Endothelial cell of umbilical vein (primary cell): Measurements from ENCODE around the gene PRKG1. TPM values are rescaled to one million over a fixed set of nuclear protein-coding genes. Genes with fewer than 3 reads are reported as not detected.

Experiments used
- BruUV-seq: library from RNA; stranded (reverse); fragments of 400-500 nt; replicated peaks from 2 replicates; lab custom pipeline; 2021; lab: Mats Ljungman, UMichigan
- CTCF ChIA-PET: fragments of 300-600, 350-600 bp; sonication (Branson Sonifier 250); formaldehyde crosslinking; loops from one replicate; lab custom pipeline; 2021; ENCODE audit warnings: antibody characterized with exemption, inconsistent platforms; lab: Charles Lee
- POLR2A ChIA-PET: fragments of 300-600, 350-600 bp; sonication (Branson Sonifier 250); formaldehyde crosslinking; loops from one replicate; lab custom pipeline; 2021; ENCODE audit warnings: antibody characterized with exemption, inconsistent platforms; lab: Charles Lee
- DNase-seq: peaks from one replicate; pipeline ENCODE4 v3.0.0-alpha.2; 2011; ENCODE audit warnings: low read depth, low spot score
- FAIRE-seq: peaks from 2 replicates; lab custom pipeline; 2011; peaks lifted over from hg19 to GRCh38; lab: Jason Lieb, UNC
- H2AFZ ChIP-seq: 2 replicates; pipeline ENCODE4 v1.6.0; 2012; ENCODE audit warnings: low read depth, low read length, control low read depth, inconsistent platforms
- H3K27ac ChIP-seq: 2 replicates; pipeline ENCODE4 v1.5.1; 2011; ENCODE audit warnings: low read depth, mild to moderate bottlenecking, control low read depth, low read length, moderate library complexity; ENCODE audit not compliant: insufficient read depth
- H3K27me3 ChIP-seq, 2 experiments: 2 replicates each; pipeline versions ENCODE4 v1.6.0 to v1.6.1; 2011; ENCODE audit warnings: low read length in 2 of 2, mixed read lengths in 1 of 2; ENCODE audit not compliant: control insufficient read depth in 2 of 2, insufficient read depth in 2 of 2
- H3K36me3 ChIP-seq, 2 experiments: 2 replicates in 1 of 2; 3 replicates in 1 of 2; pipeline ENCODE4 v1.5.1; 2011; ENCODE audit warnings: low read length in 2 of 2, mild to moderate bottlenecking in 1 of 2, moderate library complexity in 1 of 2; ENCODE audit not compliant: control insufficient read depth in 2 of 2, insufficient read depth in 2 of 2; ENCODE audit errors: extremely low read depth in 1 of 2
- H3K4me1 ChIP-seq: 3 replicates; pipeline ENCODE4 v1.5.1; 2011; ENCODE audit warnings: mild to moderate bottlenecking, low read length; ENCODE audit not compliant: control insufficient read depth, insufficient read depth; ENCODE audit errors: extremely low read depth
- H3K4me2 ChIP-seq: 2 replicates; pipeline ENCODE4 v1.6.1; 2011; ENCODE audit warnings: low read length, control low read depth, mixed read lengths; ENCODE audit not compliant: insufficient read depth
- H3K4me3 ChIP-seq, 3 experiments: fragments of 200-600 bp in 1 of 3; sonication (generic), shearing (Covaris generic) in 1 of 3; replicated peaks in 1 of 3; 2 replicates each; pipeline ENCODE4 v1.5.1; 2011 to 2016; ENCODE audit warnings: control low read depth in 3 of 3, low read length in 3 of 3, mild to moderate bottlenecking in 2 of 3, inconsistent platforms in 1 of 3, low read depth in 1 of 3, moderate library complexity in 1 of 3; ENCODE audit not compliant: insufficient read depth in 1 of 3
- H3K79me2 ChIP-seq: 2 replicates; pipeline ENCODE4 v1.6.0; 2012; ENCODE audit warnings: low read length, inconsistent platforms; ENCODE audit not compliant: control insufficient read depth, insufficient read depth
- H3K9ac ChIP-seq: replicated peaks from 2 replicates; pipeline ENCODE3; 2011; ENCODE audit warnings: low read length, control low read depth; ENCODE audit not compliant: insufficient read depth; ENCODE audit errors: extremely low read depth
- H3K9me1 ChIP-seq: replicated peaks from 3 replicates; pipeline ENCODE4 v1.6.0; 2011; ENCODE audit warnings: mild to moderate bottlenecking, low read length; ENCODE audit not compliant: control insufficient read depth, insufficient read depth; ENCODE audit errors: extremely low read depth
- H3K9me3 ChIP-seq: replicated peaks from 2 replicates; pipeline ENCODE4 v1.5.1; 2012; ENCODE audit warnings: low read length, inconsistent platforms; ENCODE audit not compliant: control insufficient read depth, insufficient read depth
- H4K20me1 ChIP-seq: replicated peaks from 2 replicates; pipeline ENCODE3; 2011; ENCODE audit warnings: mild to moderate bottlenecking, low read length; ENCODE audit not compliant: control insufficient read depth, insufficient read depth; ENCODE audit errors: extremely low read depth
- CTCF ChIP-seq, 2 donors: IDR thresholded peaks; 1 replicate in 1 of 2; 2 replicates in 1 of 2; pipeline ENCODE4 v1.5.1; 2011; ENCODE audit warnings: low read length in 2 of 2, mild to moderate bottlenecking in 2 of 2, moderate library complexity in 2 of 2, control low read depth in 1 of 2, inconsistent platforms in 1 of 2, low read depth in 1 of 2; ENCODE audit not compliant: insufficient read depth in 1 of 2; ENCODE audit errors: extremely low read depth in 1 of 2
- EZH2 ChIP-seq: IDR thresholded peaks from 2 replicates; pipeline ENCODE4 v1.6.1; 2012; ENCODE audit warnings: borderline replicate concordance, low read depth, mild to moderate bottlenecking, moderate library complexity, low read length, inconsistent platforms; ENCODE audit not compliant: severe bottlenecking
- GATA2 ChIP-seq: IDR thresholded peaks from 2 replicates; pipeline ENCODE4 v1.7.0; 2011; ENCODE audit warnings: low read depth, mild to moderate bottlenecking, moderate library complexity, mixed read lengths, low read length; ENCODE audit not compliant: insufficient read length, insufficient read depth
- JUN ChIP-seq: IDR thresholded peaks from 2 replicates; pipeline ENCODE4 v1.6.1; 2011; ENCODE audit warnings: borderline replicate concordance, low read depth; ENCODE audit not compliant: insufficient read length, insufficient read depth
- MAX ChIP-seq: IDR thresholded peaks from 2 replicates; pipeline ENCODE4 v1.6.1; 2011; ENCODE audit not compliant: insufficient read depth, insufficient read length
- POLR2AphosphoS5 ChIP-seq: IDR thresholded peaks from 2 replicates; pipeline ENCODE4 v1.6.1; 2012; ENCODE audit warnings: low read depth, mild to moderate bottlenecking, control low read depth, low read length, moderate library complexity; ENCODE audit not compliant: insufficient read depth
- dilution Hi-C: fragments of 300-500 bp; cut with MboI; formaldehyde crosslinking; loops from one replicate; pipeline ENCODE4 v1.15.0; 2019; ENCODE audit warnings: low sequenced_read_pairs; ENCODE audit not compliant: extremely low pct_ligation_motif_present
- intact Hi-C: fragments of 100-400 bp; cut with micrococcal nuclease; formaldehyde crosslinking; loops from one replicate; pipeline ENCODE4 v1.10.0; 2022
- polyA plus RNA-seq, 4 experiments: library from polyadenylated mRNA; depleted of rRNA in 3 of 4; stranded (reverse) in 3 of 4; unstranded in 1 of 4; fragments of >200 nt; gene quantifications; 2 replicates each; pipeline versions ENCODE4 v1.2.1 to v1.2.3, GENCODE V29; 2011 to 2012; ENCODE audit warnings: missing spikeins in 1 of 4
- total RNA-seq: library from RNA; stranded (reverse); gene quantifications from 2 replicates; pipeline ENCODE4 v1.2.3, GENCODE V29; 2021

PRKG1 gene
- total and polyA plus RNA-seq, 2 donors (not counting 3 experiments of a cell fraction or from before 2014, with no cell fraction given) = 0.01 to 0.18 TPM

- TF ChIP-seq CTCF (IDR thresholded peaks at IDR 0.05; ENCODE audit: extremely low read depth in 1 of 2, insufficient read depth in 1 of 2, low read depth in 1 of 2, low read length in 2 of 2) = no peak
- TF ChIP-seq EZH2 = no peak
- no peaks in the 10 kb centered on the region for H3K9me1 ChIP-seq
- no peaks in the 10 kb centered on the region for H3K27me3 ChIP-seq
- H3K27ac ChIP-seq = no peak overlapping the region
- H3K79me2 ChIP-seq = no peaks in the 10 kb centered on the region
- no peak overlapping the region for H3K4me3 ChIP-seq
- FAIRE-seq = no peak
- BruUV-seq = no TSS peak
- H3K9me3 ChIP-seq = no peaks in the 10 kb centered on the region
- dilution Hi-C loops (no loop called here), intact Hi-C loops (no loop called here)
- DNase-seq = no peak
- no peaks in the 10 kb centered on the region for H3K4me1 ChIP-seq
- H2AFZ ChIP-seq = no peak overlapping the region
- H3K36me3 ChIP-seq = no peaks in the 10 kb centered on the region
- no peak overlapping the region for H3K9ac ChIP-seq
- CTCF ChIA-PET = no interaction called here
- POLR2A ChIA-PET = no interaction called here
- H4K20me1 ChIP-seq = no peaks in the 10 kb centered on the region
- H3K4me2 ChIP-seq = no peak overlapping the region
Measured at GRCh38 chr10:51888263-51888662, 814.0 kb downstream of the PRKG1 start.

- H3K4me2 ChIP-seq = no peak overlapping the region
- no peaks in the 10 kb centered on the region for H3K27me3 ChIP-seq
- dilution Hi-C loops = no loop called here
- no peak overlapping the region for H3K4me3 ChIP-seq
- no peak for FAIRE-seq
- no peak overlapping the region for H3K27ac ChIP-seq
- ChIA-PET CTCF (no interaction called here), POLR2A (no interaction called here)
- intact Hi-C loops = no loop called here
- no peak overlapping the region for H3K9ac ChIP-seq
- no peak overlapping the region for H2AFZ ChIP-seq
- TF ChIP-seq CTCF (IDR thresholded peaks at IDR 0.05; ENCODE audit: extremely low read depth in 1 of 2, insufficient read depth in 1 of 2, low read depth in 1 of 2, low read length in 2 of 2) = no peak
- TF ChIP-seq GATA2 = no peak
- TF ChIP-seq JUN = no peak
- no peak for TF ChIP-seq POLR2AphosphoS5
- no peak for TF ChIP-seq EZH2
- no peak for TF ChIP-seq MAX
- no peaks in the 10 kb centered on the region for H3K9me1 ChIP-seq
- no peaks in the 10 kb centered on the region for H3K9me3 ChIP-seq
- H3K36me3 ChIP-seq = no peaks in the 10 kb centered on the region
- BruUV-seq = no TSS peak
- no peaks in the 10 kb centered on the region for H3K4me1 ChIP-seq
- H3K79me2 ChIP-seq = no peaks in the 10 kb centered on the region
- no peaks in the 10 kb centered on the region for H4K20me1 ChIP-seq
- DNase-seq = no peak
Measured at GRCh38 chr10:51892313-51892712, 818.0 kb downstream of the PRKG1 start.
